GM10248 (cell line): ENCODE measurements around the gene GRK2.

ENCODE experiments used
- CTCF ChIA-PET: fragments of 300-600 bp; sonication (Branson Sonifier 250); formaldehyde crosslinking; extraction: SDS; loops from one replicate; lab custom pipeline; 2021; ENCODE audit warnings: antibody characterized with exemption; lab: Yijun Ruan, JAX
- POLR2A ChIA-PET: fragments of 350-650 bp; sonication (Branson Sonifier 250); formaldehyde crosslinking; extraction: SDS; loops from one replicate; lab custom pipeline; 2020; ENCODE audit warnings: antibody characterized with exemption; lab: Yijun Ruan, JAX
- DNase-seq: peaks from one replicate; pipeline ENCODE4 v3.0.0; 2012; ENCODE audit errors: extremely low spot score
- CTCF ChIP-seq: IDR thresholded peaks from 2 replicates; pipeline ENCODE4 v1.5.1; 2012; ENCODE audit warnings: mild to moderate bottlenecking, low read depth; ENCODE audit errors: extremely low read depth, missing control alignments, control extremely low read depth

GRK2 gene

GRCh38 chr11:67265633-67266448 is 432 bp upstream of the GRK2 start:
- ChIA-PET POLR2A (interaction anchor here (0.6 to 0.7 kb wide), 2 partner anchors 24 to 629 kb away, joined by 4 read pairs; no protein-coding TSS in a partner anchor), CTCF (interaction anchor here (0.9 to 6.3 kb wide), 17 partner anchors 10 to 117 kb away, joined by 3 to 124 read pairs (median 6); partner anchors contain the start of genes ANKRD13D and POLD4)
- TF ChIP-seq CTCF = peak; percentile 93
- peak; percentile 89 for DNase-seq

- no peak for DNase-seq
- TF ChIP-seq CTCF = no peak
- CTCF ChIA-PET = interaction anchor here (0.8 to 6.3 kb wide), 21 partner anchors 8 to 186 kb away, joined by 3 to 56 read pairs (median 4); partner anchors contain the start of genes ANKRD13D and POLD4
- POLR2A ChIA-PET = interaction anchor here (0.6 to 1.1 kb wide), 3 partner anchors 10 to 107 kb away, joined by 3 to 4 read pairs (median 3); no protein-coding TSS in a partner anchor
Observed at GRCh38 chr11:67267188-67268080, 1.2 kb downstream of the GRK2 start.

GRCh38 chr11:67268081-67268961 is 2.0 kb downstream of the GRK2 start:
- DNase-seq = peak; percentile 88
- TF ChIP-seq CTCF = no peak
- ChIA-PET POLR2A (interaction anchor here (0.8 to 1.1 kb wide), 3 partner anchors 9 to 214 kb away, joined by 3 to 4 read pairs (median 3); no protein-coding TSS in a partner anchor), CTCF (interaction anchor here (0.8 to 6.3 kb wide), 10 partner anchors 9 to 187 kb away, joined by 3 to 56 read pairs (median 8); partner anchors contain the start of gene ANKRD13D)

- DNase-seq = no peak
- TF ChIP-seq CTCF = no peak
- CTCF ChIA-PET = interaction anchor here (1.0 to 6.3 kb wide), 3 partner anchors 48 to 113 kb away, joined by 4 to 56 read pairs (median 10); no protein-coding TSS in a partner anchor
- POLR2A ChIA-PET = interaction anchor here (0.7 kb wide), 1 partner anchor 180 kb away, joined by 4 read pairs; no protein-coding TSS in a partner anchor
Observed at GRCh38 chr11:67268962-67269268, 2.6 kb downstream of the GRK2 start.

- CTCF ChIA-PET = interaction anchor here (0.6 to 6.3 kb wide), 7 partner anchors 8 to 113 kb away, joined by 3 to 56 read pairs (median 4); no protein-coding TSS in a partner anchor
- no peak for DNase-seq
- POLR2A ChIA-PET = interaction anchor here (0.7 kb wide), 1 partner anchor 181 kb away, joined by 4 read pairs; no protein-coding TSS in a partner anchor
- no peak for TF ChIP-seq CTCF
Observed at GRCh38 chr11:67269401-67270255, 3.4 kb downstream of the GRK2 start.
